Embryonic facial prominence (tissue), 1 donor: Measurements from ENCODE around the gene RMDN2.
"Not testable (repeated sequence)": the region's sequence is repeated elsewhere in the genome, so short reads cannot be mapped to it uniquely, and the experiment has no call there.

Experiments used
- DNase-seq: peaks from one replicate; pipeline ENCODE4 v3.0.0-alpha.2; 2016; ENCODE audit errors: extremely low spot score

RMDN2 gene

DNA sequence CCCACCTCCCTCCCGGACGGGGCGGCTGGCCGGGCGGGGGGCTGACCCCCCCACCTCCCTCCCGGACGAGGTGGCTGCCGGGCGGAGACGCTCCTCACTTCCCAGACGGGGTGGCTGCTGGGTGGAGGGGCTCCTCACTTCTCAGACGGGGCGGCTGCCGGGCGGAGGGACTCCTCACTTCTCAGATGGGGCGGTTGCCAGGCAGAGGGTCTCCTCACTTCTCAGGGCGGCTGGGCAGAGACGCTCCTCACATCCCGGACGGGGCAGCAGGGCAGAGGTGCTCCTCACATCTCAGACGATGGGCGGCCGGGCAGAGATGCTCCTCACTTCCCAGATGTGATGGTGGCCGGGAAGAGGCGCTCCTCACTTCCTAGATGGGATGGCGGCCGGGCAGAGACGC lies 7.8 kb downstream of the RMDN2 start:
- not testable (repeated sequence) for DNase-seq

DNA sequence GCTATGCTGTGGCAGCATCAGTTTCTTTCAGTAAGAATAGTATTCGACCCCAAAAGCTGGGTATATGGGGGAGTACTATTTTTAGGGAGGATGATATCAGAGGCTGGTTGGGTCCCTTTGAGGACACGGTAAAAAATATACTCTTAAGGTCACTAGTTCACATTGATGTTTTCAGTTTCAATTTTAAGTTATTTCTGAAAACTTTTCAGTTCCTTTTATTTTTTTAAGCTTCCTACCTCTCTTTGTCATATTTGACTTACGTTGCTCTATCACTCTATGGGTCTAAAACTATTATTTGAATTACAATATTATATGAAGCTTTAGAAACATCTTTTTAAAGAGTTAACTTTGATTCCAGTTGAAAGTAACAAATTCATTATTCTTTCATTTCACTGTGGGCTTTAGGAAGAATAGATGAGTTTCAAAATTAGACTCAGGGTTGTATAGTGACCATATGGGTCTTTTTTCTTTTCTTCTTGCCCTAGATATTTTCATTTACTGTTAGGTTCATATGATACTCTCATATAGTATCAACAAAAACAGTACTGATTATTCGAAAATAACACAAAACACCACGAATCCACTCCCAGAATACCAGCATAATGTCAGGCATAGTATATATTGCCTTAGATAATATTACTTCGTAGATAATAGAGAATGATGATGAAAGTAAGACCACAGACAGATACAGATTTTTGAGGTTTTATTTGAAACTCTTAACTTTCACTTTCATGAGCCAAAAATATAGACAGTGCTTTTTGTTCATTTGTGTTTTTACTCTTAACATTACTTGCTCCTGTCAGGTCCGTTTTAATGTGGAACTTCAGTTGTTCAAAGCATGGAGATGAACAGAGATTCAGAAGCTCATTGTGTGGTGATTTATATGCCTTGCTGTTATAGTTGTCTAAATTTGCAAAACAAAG lies 9.8 kb downstream of the RMDN2 start:
- DNase-seq, result no peak

DNA sequence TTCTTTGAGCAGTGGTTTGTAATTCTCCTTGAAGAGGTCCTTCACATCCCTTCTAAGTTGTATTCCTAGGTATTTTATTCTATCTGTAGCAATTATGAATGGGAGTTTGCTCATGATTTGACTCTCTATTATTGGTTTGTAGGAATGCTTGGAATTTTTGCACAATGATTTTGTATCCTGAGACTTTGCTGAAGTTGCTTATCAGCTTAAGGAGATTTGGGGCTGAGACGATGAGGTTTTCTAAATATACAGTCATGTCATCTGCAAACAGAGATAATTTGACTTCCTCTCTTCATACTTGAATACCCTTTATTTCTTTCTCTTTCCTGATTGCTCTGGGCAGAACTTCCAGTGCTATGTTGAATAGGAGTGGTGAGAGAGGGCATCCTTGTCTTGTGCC lies 12.5 kb downstream of the RMDN2 start:
- not testable (repeated sequence) for DNase-seq

DNA sequence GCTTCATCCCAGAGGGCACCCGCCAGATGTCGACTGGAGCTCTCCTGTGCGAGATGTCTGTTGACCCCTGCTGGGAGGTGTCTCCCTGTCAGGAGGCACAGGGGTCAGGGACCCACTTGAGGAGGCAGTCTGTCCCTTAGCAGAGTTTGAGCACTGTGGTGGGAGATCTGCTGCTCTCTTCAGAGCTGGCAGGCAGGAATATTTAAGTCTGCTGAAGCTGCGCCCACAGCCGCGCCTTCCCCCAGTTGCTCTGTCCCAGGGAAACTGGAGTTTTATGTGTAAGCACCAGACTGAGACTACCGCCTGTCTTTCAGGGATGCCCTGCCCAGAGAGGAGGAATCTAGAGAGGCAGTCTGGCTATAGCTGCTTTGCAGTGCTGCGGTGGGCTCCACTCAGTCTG lies 16.2 kb downstream of the RMDN2 start:
- not testable (repeated sequence) for DNase-seq

DNA sequence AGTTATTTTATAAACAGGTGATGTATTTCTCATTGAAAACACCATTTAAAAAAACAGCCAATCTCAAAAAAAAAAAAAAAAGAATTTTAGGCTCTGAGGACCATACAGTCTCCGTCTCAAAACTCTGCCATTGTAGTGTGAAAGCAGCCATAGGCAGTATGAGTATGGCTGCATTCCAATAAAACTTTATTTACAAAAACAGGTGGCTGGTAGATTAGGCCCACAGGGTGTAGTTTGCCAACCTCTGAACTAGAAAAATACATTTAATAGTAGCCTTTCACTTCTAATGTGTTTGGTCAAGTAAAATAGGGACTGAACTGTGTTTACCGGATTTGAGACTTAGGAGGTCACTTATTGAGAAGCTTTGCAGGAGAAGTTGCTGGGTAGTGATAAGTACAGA lies 19.2 kb downstream of the RMDN2 start:
- no peak for DNase-seq

DNA sequence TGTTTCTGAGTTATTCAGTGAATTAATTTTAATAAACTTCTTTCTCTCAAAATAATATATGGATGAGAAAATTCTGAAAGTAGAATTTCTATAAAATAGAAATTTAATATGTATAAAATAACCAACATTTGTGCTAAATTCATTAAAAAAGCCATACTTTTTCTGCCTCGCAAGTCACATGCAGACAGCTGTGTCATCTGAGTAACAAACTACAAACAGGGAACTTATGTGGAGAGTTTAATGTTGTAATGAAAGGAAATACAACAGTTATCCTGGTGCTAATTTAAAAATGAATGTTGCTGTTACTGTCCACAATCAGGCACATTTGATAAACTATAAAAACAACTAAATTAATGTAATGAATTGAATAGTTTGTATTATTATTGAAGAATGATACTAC lies 22.2 kb downstream of the RMDN2 start:
- no peak for DNase-seq

DNA sequence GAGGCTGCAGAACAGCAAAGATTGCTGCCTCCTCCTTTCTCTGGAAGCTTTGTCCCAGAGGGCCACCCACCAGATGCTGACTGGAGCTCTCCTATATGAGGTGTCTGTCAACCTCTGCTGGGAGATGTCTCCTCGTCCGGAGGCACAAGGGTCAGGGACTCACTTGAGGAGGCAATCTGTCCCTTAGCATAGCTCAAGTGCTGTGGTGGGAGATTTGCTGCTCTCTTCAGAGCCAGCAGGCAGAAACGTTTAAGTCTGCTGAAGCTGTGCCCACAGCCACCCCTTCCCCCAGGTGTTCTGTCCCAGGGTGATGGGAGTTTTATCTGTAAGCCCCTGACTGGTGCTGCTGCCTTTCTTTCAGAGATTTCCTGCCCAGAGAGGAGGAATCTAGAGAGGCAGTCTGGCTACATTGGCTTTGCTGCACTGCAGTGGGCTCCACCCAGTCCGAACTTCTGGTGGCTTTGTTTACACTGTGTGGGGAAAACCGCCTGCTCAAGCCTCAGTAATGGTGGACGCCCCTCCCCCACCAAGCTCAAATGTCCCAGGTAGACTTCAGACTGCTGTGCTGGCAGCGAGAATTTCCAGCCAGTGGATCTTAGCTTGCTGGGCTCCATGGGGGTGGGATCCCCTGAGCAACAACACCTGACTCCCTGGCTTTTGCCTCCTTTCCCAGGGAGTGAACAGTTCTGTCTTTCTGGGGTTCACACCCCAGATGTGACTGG lies 37.1 kb downstream of the RMDN2 start:
- DNase-seq, result not testable (repeated sequence)

DNA sequence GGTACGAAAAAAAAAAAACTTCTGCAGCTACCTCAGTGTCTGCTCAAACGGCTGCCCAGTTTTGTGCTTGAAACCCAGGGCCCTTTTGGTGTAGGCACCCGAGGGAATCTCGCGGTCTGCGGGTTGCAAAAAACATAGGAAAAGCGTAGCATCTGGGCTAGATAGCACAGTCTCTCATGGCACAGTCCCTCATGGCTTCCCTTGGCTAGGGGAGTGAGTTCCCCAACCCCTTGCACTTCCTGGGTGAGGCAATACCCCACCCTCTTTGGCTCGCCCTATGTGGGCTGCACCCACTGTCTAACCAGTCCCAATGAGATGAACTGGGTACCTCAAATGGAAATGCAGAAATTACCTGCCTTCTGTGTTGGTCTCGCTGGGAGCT lies 37.6 kb downstream of the RMDN2 start:
- DNase-seq, result not testable (repeated sequence)

DNA sequence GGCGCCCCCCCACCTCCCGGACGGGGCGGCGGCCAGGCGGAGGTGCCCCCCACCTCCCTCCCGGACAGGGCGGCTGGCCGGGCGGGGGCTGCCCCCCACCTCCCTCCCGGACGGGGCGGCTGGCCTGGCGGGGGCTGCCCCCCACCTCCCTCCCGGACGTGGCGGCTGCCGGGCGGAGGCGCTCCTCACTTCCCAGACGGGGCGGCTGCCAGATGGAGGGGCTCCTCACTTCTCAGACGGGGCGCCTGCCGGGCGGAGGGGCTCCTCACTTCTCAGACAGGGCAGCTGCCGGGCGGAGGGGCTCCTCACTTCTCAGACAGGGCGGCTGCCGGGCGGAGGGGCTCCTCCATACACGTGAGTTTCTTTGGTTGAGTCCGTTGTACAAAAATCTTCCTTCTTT lies 38.8 kb downstream of the RMDN2 start:
- DNase-seq, result not testable (repeated sequence)

DNA sequence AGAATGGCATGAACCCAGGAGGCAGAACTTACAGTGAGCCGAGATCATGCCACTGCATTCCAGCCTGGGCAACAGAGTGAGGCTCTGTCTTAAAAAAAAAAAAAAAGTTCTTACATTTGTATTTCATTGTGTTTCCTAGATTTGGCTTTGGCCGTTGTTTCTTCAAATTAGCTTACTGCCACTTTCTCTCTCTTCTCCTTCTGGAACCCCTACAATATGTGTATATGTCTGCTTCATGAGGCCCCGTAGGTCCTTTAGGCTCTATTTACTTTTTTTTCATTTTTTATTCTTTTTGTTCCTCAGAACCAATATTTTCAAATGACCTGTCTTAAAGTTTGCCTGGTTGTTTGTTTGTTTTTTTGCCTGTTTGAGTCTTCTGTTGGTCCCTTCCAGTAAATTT lies 41.2 kb downstream of the RMDN2 start:
- no peak for DNase-seq

DNA sequence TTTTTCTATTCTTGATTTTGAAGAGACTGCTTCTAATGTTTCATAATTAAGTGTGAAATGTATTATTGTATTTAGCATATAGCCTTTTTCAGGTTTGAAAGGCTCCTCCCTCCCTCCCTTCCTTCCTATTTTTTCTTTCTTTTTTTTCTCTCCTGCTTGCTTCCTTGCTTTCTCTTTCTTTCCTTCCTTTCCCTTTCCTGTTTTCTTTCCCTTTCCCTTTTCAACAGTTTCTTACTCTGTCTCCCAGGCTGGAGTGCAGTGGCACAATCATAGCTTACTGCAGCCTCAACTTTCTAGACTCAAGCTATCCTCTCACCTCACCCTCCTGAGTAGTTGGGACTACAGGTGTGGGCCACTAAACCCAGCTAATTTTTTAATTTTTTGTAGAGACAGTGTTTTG lies 44.6 kb downstream of the RMDN2 start:
- DNase-seq, result no peak

DNA sequence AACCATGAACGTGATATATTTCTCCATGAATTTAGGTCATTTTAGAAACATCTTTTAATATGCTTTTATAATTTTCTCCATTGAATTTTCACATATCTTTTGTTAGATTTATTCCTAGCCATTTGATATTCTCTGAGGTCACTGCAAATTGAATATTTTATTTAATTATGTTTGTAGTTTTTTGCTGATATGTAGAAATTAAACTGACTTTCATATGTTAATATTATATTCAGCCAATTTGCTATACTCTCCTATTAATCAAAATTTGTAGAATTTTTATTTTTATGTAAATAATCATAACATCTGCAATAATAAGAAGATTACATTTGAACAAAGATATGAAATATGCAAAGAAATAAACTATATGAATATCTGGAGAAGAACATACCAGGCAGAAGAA lies 46.9 kb downstream of the RMDN2 start:
- no peak for DNase-seq

DNA sequence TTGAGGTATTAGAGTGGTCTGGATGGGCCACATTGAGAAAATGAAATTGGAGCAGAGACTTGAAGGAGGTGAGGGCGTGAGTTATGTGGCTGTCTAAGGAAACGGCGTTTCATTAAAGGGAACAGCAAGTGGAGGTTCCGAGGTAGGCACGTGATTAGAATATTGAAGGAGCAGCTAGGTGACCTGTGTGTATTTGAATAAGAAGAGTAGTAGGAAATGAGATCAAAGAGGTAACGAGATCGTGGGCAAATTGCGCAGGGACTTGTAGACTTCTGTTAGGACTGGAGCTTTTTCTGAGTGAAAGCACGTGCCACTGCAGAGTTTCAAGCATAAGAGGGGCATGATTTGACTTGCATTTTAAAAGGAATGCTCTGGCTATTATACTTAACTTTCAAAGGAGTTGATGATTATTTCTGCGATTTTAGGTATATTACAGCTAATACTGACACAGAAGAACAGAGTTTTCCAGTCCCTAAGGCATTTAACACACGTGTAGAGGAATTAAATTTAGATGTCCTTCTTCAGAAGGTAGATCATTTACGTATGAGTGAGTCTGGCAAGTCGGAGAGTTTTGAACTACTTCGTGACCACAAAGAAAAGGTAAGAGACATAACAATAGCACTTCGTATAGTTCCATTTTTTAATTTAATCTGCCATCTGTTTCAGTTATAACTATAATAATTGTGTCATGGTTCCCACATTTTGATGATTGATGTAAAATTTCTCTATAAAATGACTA lies 48.7 kb downstream of the RMDN2 start:
- no peak for DNase-seq

DNA sequence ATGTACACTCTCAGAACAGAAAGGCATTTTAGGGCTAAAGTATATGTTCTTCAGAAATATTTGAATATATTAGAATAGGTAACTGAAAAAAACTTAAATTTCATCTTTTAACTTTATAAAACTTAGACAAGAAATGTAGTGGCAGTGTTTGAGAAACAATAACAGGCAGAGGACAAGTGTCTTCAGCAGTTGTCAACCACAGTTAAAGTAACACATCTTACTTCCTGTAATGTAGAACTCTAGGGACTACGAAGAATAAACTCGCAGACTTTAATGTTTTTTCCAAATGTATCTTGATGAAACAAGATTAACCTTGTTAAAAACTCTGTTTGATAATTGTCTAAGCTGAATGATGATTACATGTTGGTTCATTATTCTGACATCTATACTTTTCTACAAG lies 50.7 kb downstream of the RMDN2 start:
- DNase-seq, result no peak

DNA sequence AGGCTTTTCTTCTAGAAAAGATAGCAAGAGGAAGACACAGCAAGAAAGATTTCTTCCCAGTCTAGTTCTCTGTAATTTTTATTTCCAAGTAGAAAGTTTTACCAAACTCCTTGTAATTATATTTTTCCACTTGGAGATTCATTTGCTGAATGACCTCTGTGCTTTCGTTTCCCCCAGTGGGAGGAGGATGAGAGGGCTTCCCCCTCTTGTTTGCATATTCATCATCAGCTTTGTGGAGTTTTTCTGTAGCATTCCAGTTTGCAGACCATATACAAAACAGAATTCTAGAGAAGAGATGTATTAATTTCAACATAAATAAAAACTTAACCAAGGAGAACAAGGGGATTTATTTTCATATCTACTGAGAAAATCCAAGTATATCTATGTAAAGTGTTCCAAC lies 51.3 kb downstream of the RMDN2 start:
- no peak for DNase-seq

DNA sequence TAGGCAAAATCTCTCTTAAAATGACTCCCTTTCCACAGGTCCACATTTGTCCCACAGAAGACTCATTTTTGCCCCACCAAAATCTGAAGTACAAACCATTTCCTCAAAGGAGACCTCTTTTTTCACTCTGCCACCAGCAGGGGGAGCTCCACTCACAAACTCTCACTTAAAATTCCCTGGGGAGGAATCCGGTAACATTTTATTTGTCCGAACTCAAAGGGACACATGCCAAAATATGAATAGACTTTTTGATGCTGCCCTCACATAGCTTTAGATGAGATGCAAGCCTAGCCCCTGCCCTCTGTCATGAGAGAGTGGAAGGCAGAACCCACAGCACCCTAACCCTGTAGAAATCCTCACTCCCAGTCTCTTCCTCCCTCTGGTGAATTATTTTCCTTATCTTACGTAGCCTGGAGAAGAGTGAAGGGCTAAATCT lies 57.1 kb downstream of the RMDN2 start:
- DNase-seq, result no peak

DNA sequence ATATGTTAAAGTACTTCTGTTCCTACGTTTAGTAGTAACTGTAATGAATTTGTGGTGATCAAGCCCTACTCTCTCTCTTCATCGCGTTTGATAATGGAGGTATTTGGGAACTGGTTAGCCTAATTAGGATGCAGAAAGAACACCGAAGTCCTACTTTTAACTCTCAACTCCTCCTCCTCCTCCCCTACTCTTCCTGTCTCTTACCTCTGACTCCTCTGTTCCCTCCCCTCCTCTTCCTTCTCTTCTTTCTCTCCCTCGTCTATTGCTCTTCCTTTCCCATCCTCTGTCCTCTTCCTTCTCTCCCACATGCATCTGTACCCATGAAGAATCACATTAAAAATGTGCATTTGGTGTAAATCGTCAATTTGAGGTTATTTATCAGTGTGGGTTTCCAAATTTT lies 57.8 kb downstream of the RMDN2 start:
- DNase-seq, result no peak

DNA sequence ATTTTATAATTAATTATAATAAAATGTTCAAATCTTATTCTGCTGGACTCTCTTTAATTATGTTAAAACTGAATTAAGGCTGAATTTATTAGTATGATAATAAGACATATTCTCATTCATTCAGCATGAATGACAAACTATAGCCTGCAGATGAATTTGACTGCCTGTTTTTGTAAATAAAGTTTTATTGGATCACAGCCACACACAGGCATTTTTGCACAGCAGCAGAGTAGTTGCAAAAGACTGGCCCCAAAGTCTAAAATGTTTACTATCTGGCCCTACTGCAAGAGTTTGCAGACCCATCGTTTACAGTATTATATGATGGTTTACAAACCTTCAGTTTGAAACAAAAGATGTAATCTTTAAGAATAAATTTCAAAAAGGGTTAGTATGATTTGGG lies 58.6 kb downstream of the RMDN2 start:
- no peak for DNase-seq

DNA sequence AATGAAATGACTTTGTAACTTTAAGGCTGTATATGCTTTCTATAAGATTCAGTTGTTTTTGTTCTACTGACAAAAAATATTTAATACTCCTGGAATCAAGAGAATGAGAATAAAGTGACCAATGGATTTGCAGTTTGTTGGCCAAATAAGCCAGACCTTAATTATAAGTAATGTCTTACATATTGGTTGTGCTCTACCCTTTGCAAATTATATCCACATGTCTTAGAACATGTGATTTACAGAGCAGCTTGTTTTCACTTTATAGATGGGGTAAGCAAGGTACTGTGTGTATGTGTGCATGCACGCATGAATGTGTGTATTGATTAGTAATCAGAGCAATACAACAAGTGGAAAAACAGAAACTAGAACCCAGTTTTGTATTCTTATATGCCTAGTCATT lies 59.1 kb downstream of the RMDN2 start:
- DNase-seq, result no peak

DNA sequence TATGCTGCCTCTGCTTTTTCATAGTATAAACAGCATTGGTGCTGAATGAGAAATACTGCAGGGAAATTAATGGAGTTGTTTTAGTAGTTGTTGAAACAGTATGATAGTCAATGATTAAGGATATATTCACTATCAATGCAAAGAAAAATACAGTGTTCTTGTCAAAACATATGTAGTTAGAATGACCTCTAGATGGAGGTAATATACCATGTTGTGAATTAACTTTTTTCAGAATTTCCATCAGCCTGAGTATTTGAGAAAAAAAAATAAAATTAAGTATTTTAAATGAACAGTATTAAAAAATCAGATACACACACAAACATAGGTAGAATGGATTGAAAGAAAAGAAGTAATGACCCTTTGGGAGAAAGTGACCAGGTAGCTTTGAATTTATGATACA lies 59.5 kb downstream of the RMDN2 start:
- DNase-seq, result no peak

DNA sequence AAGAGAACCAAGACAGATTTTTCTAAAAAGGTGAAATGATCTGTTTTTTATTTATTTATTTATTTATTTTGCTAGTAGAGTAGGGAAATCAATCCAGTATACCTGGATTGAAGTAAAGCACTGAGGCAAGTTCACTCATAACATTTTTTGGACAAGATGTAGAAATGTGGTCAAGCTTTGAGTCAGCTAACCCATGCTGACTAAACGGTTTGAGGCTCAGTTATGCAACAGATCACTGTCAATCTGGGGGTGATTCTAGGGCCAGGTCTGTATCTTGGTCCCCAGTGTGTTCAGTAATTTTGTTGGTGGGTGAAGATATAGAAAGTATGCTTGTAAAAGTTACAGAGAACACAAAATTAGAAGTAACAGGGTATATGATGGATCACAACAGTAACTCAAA lies 60.2 kb downstream of the RMDN2 start:
- DNase-seq, result no peak

DNA sequence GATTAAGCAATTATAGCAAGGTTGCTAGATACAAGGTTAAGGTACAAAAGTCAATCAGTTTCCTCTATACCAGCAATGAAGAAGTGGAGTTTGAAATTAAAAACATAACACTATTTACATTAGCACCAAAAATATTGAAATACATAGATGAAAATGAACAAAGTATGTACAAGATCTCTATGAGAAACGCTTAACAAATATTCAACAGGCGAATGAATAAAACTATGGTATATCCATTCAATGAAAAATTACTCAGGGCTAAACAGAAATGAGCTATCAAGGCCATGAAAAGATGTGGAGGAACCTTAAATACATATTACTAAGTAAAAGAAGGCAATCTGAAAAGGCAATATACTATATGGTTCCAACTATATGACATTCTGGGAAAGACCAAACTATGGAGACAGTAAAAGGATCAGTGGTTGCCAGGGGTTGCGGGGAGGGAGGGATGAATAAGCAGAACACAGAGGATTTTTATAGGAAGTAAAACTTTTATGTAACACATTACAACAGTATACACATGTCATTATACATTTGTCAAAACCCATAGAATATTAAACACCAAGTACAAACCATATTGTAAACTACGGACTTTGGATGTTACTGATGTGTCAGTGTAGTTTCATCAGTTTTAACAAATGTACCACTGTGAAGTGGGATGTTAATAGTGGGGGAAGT lies 62.1 kb downstream of the RMDN2 start:
- DNase-seq, result no peak
